ENCODE measurements around the gene ABLIM1. TPM values are rescaled to one million over a fixed set of nuclear protein-coding genes. Genes with fewer than 3 reads are reported as not detected.

Gene ABLIM1
- total RNA-seq, 1 donor from 2014 or later = 152 TPM

DNA sequence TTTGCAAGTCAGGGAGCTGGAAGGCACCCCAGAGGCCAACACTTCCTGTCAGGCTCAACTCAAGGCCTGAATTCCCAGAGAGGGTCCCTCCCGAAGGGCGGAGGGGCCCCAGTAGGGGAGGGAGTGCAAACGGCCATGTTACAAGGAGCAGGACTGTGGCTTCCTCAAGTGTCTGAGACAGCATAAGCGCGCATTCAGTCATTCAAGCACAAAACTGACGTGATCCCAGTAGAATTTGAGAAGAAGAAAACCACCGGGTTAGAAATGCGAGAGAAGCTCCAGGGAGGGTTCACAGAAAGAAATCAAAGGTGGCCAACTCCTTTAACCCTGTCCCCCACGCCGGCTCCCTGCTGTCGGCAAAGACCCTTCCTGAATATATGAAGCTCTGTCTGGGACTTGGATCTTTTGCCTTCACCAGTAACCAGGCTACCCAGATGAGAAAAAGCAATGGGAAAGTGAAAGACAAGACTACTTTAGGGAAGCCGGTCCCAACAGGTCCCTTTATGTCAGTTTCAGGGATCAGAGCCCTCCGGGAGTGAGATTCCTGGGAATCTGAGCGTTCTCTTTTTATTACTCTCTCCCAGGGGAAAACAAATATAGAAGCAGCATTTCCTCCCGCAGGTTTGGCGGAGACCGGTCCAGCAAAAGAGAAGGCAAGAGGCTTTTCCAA lies 255.1 kb downstream of the ABLIM1 start:
- peak overlapping the region; percentile 55 for H3K4me3 ChIP-seq (ENCODE audit: low read depth, low read length)
- no peaks in the 10 kb centered on the region for H3K36me3 ChIP-seq (ENCODE audit: control insufficient read depth, insufficient read depth, low read length)
- TF ChIP-seq, protein P1, sequence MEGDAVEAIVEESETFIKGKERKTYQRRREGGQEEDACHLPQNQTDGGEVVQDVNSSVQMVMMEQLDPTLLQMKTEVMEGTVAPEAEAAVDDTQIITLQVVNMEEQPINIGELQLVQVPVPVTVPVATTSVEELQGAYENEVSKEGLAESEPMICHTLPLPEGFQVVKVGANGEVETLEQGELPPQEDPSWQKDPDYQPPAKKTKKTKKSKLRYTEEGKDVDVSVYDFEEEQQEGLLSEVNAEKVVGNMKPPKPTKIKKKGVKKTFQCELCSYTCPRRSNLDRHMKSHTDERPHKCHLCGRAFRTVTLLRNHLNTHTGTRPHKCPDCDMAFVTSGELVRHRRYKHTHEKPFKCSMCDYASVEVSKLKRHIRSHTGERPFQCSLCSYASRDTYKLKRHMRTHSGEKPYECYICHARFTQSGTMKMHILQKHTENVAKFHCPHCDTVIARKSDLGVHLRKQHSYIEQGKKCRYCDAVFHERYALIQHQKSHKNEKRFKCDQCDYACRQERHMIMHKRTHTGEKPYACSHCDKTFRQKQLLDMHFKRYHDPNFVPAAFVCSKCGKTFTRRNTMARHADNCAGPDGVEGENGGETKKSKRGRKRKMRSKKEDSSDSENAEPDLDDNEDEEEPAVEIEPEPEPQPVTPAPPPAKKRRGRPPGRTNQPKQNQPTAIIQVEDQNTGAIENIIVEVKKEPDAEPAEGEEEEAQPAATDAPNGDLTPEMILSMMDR (IDR thresholded peaks at IDR 0.05; ENCODE audit: insufficient read depth, low read length, severe bottlenecking) = no peak
- no peak for FAIRE-seq
- no peaks in the 10 kb centered on the region for H3K27me3 ChIP-seq (ENCODE audit: control insufficient read depth, insufficient read depth, low read length)
- no peak for DNase-seq (ENCODE audit: low read depth)

DNA sequence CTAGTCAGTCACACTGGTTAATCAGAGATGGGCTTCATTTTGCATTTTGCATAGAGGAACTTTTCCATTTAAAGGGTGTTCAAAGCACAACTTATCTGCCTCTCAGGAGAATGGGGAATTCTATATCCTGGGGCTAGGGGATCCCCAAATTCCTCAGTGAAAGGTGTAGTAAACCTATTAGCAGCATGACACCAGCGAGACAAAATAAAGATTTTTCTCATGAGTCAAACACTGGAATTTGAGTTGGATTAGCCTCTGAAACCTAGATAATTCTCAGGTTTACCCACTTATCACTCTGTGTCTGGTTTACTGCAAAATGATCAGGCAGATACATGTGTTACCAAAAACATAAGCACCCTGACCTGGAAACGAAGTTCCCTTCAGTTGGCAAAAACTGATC lies 255.8 kb downstream of the ABLIM1 start:
- FAIRE-seq (no peak), DNase-seq (ENCODE audit: low read depth) (no peak)
- TF ChIP-seq, protein P1 (IDR thresholded peaks at IDR 0.05; ENCODE audit: insufficient read depth, low read length, severe bottlenecking) = no peak
- H3K36me3 ChIP-seq (ENCODE audit: control insufficient read depth, insufficient read depth, low read length) = no peaks in the 10 kb centered on the region
- no peak overlapping the region for H3K4me3 ChIP-seq (ENCODE audit: low read depth, low read length)
- no peaks in the 10 kb centered on the region for H3K27me3 ChIP-seq (ENCODE audit: control insufficient read depth, insufficient read depth, low read length)

DNA sequence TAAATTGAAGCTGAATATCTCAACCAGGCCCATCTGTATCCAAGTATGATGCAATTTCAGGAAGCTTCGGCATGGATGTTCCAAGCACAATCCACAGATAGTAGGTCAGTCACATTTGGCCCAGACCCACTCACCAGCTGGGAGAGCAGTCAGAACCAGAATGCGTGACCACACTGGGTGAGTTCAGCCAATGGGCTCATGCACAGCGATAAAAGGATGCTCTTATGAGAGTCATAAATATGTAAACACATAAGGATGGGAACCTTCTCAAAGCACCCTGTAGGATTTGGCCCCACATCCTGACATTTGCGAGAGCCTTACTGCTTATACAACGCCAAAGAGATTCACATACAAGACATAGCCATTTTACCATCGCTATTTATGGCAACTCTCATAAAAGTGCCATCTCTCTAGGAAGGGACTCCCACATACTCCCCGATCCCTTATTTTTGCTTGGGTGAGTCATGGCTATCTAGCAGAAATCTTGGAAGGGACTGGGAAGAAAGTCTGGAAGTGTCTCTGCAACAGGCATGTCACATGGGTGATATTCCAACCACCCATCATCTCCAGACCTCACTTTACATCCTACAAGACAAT lies 256.8 kb downstream of the ABLIM1 start:
- Histone ChIP-seq H3K4me3 (ENCODE audit: low read depth, low read length) (no peak overlapping the region), H3K27me3 (ENCODE audit: control insufficient read depth, insufficient read depth, low read length) (no peaks in the 10 kb centered on the region), H3K36me3 (ENCODE audit: control insufficient read depth, insufficient read depth, low read length) (no peaks in the 10 kb centered on the region)
- TF ChIP-seq, protein P1 (IDR thresholded peaks at IDR 0.05; ENCODE audit: insufficient read depth, low read length, severe bottlenecking) = no peak
- DNase-seq (ENCODE audit: low read depth) (no peak), FAIRE-seq (peak; percentile 40)

GRCh38 chr10:114400091-114400490 lies 258.0 kb downstream of the ABLIM1 start:
- TF ChIP-seq, protein P1 (IDR thresholded peaks at IDR 0.05; ENCODE audit: insufficient read depth, low read length, severe bottlenecking) = no peak
- DNase-seq (ENCODE audit: low read depth) (no peak), FAIRE-seq (no peak)
- H3K36me3 ChIP-seq (ENCODE audit: control insufficient read depth, insufficient read depth, low read length) = no peaks in the 10 kb centered on the region
- H3K27me3 ChIP-seq (ENCODE audit: control insufficient read depth, insufficient read depth, low read length) = no peaks in the 10 kb centered on the region
- no peak overlapping the region for H3K4me3 ChIP-seq (ENCODE audit: low read depth, low read length)

- FAIRE-seq (no peak), DNase-seq (ENCODE audit: low read depth) (no peak)
Observed at GRCh38 chr10:114399576-114399975, 258.5 kb downstream of the ABLIM1 start.

More at GRCh38 chr10:114399576-114399975, 258.5 kb downstream of the ABLIM1 start:
- TF ChIP-seq, protein P1 (IDR thresholded peaks at IDR 0.05; ENCODE audit: insufficient read depth, low read length, severe bottlenecking) = no peak
- no peaks in the 10 kb centered on the region for H3K27me3 ChIP-seq (ENCODE audit: control insufficient read depth, insufficient read depth, low read length)
- no peak overlapping the region for H3K4me3 ChIP-seq (ENCODE audit: low read depth, low read length)
- H3K36me3 ChIP-seq (ENCODE audit: control insufficient read depth, insufficient read depth, low read length) = no peaks in the 10 kb centered on the region
